Mesenteric fat pad (tissue), 1 donor: Measurements from ENCODE around the gene ADGRG6. TPM values are rescaled to one million over a fixed set of nuclear protein-coding genes. Genes with fewer than 3 reads are reported as not detected.

Source experiments
- DNase-seq: peaks from one replicate; pipeline ENCODE4 v3.0.0-alpha.2; 2020; ENCODE audit warnings: low spot score
- total RNA-seq: library from RNA; stranded (reverse); fragmentation: NEBNext Ultra II Directional; extraction: Animal tissue kit (Norgen Biotek cat#: 25700); gene quantifications from one replicate; pipeline ENCODE4 v1.2.1, GENCODE V29; 2021
- donor health status: DM: yes; HTN: yes; CAD: no.

Gene ADGRG6
- total RNA-seq, 1 donor from 2014 or later: 8.0 TPM

DNA sequence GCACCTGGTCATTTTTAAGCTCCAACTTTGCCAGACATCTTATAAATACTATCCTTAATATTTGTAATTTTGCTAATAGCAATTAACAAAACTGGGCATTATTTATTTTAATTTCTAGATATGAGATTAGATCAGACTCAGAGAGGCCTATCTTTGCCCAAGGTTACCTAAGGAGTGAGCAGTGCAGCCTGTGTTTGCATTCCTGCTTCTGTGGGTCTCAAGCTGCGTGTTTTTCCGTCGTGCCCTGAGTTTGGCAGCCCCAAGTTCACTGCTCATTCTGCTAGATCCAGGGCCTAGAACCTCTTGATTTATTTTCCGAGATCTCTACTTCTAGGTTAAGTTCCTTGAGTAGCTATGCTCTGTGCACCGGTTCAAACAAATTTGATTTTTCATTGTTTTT is 11.0 kb upstream of the ADGRG6 start:
- DNase-seq: no peak

DNA sequence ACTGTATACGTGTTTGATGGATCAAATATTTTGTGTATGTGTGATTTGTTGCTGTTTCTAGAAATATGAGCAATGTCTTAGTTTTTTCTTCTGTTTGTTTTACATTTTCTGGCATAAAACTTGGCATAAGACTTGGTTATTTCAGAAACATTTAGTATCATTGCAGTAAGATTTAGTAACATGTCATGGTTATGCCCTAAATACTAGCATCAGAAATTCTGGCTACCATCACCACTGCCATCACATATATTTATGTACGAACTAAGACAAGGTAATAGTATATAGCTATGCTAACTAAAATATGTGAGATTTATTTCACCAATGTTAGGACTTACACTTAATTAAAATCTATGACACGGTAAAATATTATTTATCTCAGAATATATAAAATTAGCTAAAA is 10.3 kb upstream of the ADGRG6 start:
- DNase-seq: no peak

DNA sequence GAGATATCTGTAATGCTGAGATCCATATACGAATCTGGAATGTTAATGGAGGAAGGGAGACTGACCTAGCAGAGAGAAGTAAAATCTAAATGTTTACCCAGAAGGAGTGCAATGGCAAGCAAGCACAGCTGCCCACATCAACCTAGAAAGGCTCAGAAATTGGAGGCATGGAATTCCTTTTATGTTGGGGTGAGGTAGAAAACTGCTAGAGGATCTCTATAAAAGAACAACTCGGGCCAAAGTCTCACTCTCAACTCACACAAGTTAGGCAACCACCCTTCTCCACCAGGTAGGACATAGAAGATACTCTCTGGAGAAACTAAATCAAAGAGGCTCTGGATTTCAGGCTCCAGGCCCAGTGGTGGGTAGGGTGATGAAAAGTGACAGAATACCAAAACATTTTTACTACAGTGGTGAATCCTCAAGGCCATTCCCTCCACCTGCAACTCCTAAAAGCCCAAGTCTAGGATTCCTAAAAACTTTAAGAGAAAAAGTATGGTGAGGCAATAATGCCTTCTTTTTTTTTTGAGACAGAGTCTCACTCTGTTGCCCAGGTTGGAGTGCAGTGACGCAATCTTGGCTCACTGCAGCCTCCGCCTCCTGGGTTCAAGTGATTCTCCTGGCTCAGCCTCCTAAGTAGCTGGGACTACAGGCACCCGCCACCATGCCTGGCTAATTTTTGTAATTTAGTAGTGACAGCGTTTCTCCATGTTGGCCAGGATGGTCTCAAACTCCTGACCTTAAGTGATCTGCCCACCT is 9.5 kb upstream of the ADGRG6 start:
- no peak for DNase-seq

DNA sequence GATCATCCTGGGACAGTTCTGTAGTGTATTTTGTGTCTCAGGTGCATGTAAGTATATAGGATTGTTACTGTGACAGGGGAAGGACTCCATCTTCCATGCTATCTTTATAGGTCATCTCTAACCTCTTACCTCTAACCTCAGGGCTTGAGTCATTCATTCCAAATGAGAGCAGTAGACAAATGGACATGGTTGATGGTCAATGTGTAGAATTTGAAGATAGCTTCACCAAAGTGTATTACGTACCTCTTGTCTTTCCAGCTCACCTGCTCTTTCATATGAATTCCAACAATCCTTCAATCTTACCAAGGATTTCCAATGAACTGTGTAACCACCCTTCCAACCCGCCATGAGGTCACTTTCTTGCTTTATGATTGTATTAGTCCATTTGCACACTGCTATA is 8.7 kb upstream of the ADGRG6 start:
- DNase-seq: no peak

DNA sequence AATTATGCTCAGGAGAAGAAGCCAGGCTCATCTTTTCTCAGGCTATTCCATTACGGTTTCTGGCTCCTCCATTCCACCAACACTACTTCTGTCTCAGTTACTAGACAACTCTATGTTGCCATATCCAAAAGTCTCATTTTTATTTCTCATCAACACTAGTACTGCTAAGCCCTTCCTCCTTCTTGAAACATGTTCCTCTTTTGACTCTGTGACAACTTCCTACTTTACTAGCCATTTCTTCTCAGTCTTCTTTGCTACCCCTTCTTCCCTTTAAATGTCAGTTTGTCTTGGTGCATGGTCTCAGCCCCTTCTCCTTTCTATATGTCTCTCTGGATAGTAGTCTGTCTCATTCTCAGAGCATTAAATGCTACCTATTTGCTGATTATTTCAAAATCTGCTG is 7.1 kb upstream of the ADGRG6 start:
- no peak for DNase-seq

DNA sequence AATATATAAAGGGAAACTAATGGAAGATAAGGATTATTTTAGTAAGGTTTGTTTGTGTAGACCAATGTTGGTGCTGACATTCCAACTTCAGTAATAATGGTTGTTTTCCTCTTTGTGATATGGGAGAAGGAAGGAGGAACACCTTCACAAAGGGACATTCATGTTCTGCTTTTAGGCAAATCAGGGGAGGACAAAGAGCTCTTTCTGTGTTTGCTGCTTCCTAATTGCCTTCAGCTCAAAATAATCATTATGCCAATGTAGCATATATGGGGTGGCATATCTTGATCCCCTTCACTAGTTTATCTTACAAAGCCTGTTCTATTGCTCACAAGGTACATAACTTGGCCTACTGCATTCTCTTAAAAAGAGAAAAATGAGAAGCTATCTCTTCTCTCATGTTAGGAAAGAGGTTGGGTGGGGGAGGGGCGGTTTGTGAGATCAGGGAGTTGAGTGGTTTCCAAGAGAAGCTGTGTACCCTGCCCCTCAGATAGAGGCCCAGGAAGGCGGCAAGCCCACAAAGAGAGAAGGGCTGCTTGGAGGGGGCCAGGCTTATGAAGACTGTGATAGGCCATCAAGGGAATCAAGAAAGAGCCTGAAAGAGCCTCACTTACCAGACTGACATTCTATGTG is 4.7 kb upstream of the ADGRG6 start:
- no peak for DNase-seq

DNA sequence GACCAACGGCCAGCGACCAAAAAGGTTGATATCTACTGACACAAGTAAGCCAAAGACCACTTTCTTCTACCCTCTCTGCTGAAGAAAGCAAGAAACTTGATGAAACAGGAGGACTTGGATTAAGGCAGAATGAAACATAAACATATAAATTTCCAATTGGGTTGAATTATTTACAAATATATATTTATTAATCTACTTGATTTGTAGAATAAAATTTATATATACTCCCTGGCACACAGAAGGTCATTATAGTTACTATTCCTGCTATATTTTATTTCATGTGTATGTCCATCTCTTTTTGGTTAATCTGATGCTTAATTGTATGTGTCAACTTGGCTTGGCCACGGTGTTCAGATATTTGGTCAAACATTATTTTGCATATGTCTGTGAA is 4.2 kb upstream of the ADGRG6 start:
- no peak for DNase-seq

DNA sequence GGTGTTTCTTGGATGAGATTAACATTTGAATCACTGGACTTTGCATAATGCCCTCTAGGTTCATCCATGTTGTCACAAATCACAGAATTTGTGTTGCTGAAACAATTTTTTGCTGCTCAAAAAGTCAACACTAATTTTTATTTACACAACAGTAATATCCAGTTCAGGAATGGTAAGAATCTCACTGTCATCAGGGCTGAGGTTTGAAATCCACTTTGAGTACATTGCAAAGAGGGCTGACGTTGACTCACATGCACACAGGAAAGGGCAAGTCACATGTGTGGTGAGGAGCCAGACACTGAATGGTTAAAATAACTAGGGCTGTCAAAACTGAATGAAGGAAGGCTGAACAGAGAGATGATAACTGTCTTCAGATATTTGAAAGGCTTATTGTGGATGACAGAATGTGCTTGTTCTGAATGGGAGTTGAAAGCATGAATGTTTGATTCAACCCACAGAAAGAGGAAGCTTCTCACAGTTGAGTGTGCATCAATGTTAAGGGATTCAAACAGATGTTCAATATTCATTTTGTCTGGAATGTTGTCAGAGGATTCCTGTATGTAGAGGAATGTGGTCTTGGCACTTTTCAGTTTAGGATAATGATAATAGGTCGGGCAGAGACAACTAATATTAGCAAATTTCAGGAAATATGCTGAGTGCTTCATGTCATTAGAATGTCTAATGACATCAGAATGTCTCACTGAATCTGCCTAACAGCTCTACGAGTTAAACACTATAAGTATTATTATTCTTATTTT is 3.6 kb upstream of the ADGRG6 start:
- DNase-seq: no peak

DNA sequence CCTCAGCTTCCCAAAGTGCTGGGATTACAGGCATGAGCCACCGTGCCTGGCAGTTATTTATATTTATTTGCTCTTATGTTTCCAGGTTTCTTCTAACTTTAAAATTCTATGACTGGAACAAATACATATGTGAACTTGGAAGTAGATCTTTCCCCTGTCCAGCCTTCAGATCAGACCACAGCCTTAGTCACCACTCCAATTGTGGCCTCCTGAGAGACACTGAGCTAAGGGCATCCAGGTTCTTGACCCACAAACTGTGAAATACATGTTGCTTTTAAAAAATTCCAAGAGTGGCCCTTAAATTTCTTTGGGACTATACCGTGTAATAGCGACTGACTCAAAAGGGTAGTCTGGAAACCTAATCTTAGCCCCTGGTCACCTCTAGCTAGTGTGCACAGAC is 1.5 kb upstream of the ADGRG6 start:
- no peak for DNase-seq

DNA sequence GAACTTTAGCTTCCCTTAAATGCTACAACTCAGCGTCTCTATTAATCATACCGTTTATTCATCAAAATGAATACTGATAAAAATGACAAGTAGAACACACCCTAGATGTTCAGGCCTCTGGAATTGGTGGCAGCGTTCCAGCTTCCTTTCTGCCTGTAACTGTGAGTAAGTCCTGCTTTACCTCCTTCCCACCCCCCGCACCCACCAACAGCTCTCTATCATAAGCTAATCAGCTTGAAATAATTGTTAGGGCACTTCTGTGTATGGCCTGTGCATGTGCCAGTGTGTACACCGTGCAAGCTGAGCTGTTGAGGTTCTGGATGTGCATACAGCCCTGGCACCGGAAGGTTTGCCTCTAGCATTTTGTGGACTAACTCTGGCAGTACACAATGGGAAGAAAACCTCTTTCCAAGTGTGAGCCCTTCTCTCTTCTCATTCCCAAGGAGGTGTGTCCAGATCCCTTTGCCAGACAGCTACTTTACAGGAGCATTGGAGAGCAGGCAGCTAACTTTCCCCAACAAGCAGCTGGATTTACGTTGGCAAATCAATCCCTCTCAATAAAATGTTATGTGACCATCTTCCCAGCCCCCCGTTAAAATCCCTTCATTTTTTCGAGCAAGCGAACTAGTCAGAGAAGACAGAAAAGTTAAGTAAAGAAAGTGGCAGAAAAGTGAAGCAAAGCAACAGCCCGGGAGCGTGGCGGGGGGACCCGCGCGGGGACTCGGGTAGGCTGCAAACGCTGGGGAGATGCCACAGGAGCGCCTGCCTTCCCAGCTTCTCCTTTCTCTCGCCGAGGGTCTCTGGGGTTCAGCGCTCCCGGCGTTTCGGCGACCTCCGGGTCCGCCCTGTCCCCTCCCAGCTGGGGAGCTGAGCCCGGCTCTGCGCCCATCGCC is 803 bp upstream of the ADGRG6 start:
- DNase-seq: no peak

DNA sequence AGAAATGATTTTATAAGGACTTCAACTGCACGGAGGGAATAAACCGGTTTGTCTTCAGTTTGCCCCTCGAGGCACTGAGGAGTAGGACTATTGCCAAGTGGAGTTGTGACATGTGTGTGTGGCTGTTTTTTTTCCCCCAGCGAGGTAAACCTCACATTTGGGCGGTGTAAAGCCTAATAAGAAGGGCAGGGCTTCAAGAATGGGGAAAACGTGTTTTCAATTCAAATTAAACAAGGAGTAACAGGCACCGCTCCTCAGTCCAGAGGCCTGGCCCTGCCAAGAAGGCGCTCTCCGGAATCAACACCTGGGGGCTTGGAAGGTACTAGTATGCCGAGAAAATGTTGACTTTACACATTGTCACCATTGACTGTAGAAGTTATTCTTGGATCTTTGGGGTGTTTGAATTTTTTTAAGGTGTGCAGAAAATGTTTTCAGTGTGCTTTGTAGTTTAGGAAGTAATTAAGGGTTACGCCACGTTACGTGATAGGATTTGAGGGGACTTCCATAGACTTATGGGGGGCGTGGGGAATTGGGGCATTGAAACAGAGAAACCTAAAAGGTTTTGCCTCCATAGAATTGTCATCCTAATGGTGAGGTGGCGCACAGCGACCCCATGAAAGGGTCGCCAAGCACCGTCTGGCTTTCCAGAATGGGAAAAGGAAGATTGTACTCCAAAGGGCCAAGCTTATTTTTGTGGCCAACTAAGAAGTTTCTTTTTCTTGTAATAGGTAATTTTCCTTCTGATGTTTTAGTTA is 791 bp downstream of the ADGRG6 start:
- DNase-seq: no peak

DNA sequence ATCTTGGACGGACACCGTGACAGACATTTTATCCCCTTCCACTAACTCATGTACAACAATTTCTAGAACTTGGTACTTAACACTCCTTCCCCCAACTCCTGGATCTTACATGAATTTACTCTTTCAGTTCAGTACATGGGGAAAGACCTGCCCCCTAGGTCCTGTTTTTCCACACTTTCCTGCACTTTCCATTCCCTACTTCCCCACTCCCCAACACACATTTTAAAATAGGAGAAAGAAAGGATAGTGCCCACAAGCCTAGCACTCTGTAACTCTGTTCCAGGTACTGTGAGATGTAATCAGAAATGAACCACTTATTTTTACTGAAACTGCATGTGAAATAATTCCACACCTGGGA is 1.3 kb downstream of the ADGRG6 start:
- DNase-seq: no peak

DNA sequence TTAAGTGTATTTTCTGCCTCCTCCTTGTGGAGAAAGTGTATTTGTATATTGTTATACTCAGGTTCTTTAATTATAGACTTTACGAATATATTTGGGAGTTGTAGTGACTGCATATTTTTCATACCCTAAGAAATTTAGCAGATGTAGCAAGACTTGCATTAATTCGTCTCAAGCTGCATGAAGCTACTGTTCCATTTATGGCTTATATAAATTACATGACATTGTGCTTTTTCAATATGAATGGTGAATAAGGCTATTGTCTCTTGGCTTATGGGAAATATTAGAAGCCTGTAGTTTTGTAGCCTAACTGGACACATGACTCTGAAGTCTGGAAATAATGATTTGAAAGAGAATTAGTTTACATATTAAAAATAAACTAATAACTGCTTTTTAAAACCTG is 2.4 kb downstream of the ADGRG6 start:
- DNase-seq: no peak

DNA sequence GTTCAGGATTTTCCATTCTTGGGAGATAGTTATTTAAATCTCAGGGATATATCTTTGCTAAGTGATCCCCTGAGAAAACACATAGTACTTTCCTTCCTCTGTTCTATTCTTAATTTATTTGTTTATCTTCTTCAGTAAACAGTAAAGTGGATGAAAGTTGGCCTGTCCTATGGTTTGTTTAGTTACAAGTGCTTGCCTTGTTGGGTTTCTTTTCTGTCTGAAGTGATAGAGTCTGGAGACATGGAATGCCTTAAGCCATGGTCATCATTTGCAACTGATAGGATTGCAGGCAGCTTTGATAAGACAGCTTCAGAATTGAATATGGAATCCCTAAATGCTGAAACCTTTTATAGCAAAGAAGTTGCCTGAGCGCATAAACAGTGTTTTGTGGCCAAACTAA is 4.9 kb downstream of the ADGRG6 start:
- no peak for DNase-seq

DNA sequence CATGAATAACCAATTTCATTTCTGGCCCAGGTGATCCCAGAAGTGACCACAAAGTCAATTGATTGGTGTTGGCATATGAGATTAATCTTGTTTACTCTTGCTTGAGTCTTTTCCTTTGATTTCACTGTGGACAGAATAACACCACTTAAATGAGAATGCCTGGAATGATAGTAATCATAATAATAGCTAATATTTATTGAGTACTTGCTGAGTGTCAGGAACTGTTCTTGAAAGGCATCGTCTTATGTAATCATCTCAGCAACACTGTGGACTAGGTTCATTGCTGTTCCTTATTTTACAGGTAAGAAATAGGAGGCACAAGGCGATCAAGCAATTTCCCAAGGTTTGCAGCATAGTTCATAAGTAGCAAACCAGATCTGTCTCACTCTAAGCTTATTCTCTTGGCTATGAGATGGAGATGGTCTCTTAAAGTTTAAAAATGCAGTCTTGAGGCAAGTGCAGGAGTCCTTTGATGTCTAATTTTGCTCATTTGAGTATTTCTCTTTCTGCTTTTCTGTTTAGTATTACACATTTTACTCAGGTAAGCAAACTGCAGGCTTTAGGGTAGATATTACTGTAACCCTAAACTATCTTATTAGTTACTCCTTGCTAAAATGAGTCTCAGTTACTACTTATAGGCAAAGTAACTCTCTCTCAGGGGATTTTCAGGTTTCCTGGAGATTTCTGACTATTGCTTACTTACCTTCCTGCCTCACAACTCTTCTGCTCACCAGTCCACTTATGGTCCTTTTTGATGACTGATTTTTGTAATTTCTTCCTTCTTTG is 6.3 kb downstream of the ADGRG6 start:
- DNase-seq: no peak

DNA sequence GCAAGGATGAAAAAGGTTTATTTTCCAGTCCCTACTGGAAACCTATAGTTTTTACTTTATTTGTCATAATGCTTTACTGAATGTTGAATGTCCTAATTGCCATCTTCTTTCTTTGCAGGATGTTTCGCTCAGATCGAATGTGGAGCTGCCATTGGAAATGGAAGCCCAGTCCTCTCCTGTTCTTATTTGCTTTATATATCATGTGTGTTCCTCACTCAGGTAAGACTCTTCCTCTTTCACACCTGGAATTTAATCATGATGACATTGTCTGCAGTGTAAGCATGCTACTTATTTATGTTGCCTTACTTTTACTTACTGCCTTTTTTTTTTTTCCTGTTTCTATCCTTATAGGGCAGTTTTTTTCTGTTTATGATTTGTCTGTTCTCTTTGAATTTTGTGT is 7.6 kb downstream of the ADGRG6 start:
- DNase-seq: no peak

DNA sequence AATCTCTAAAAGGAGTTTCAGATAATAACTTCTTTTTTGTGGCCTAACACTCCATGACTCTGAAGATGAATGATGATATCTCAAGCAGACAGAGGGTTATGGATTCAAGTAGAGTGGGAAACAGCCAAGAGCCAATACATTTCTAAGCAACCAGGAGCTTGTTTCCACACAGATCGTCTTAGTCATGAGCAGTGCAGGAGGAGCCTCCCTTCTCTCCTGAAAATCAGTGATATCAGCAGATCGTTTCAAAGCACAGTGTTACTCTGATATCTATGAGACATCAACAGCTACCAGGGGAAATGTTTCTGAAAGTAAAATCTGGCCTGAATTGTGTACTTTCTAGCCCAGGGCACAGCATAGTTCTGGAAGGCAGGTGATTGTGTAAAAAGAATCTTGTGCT is 11.5 kb downstream of the ADGRG6 start:
- DNase-seq: no peak

DNA sequence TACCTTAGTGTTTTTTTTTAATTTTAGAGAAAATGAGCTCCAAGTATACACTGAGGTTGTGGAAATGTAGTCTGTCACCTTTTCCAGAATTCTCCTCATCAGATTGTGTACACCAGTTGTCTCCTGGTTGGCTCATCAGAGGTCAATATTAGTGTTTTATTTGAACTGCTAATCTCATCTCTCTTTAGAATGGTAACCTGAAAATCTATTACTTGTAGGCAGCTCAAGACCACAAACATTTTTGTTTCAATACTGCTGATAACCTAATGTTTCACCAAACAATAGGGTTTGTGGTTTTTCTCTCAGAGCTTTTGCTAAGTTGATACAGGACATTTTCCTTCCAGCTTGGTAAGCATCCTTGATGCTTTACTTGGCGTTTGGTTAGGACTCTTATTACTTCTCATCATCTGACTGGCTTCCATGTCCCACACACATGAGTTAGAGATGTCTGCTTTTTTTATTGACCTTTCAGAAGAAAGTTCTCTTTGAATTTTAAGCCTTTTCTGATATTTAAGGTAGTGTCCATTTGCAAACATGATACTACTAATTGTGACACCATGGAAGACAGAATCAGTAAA is 15.1 kb downstream of the ADGRG6 start:
- no peak for DNase-seq

DNA sequence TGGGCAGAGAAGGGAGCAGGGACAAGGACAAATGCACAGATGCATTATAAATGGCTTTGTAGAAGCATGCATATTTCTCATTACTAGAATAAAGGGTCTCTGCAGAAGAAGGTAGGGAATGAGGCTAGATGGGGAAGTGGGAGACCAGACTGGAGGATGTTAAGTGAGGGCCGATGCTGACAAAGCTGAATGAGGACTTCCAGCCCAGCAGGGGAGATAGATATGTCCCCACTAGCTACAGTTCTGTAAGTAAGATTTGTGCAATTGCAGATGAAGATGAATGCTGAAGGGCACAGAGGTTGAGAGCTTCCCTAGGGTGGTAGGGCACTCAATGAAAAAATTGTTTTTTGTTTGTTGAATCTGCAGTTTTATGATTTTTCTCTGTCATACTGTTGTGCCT is 16.9 kb downstream of the ADGRG6 start:
- no peak for DNase-seq

DNA sequence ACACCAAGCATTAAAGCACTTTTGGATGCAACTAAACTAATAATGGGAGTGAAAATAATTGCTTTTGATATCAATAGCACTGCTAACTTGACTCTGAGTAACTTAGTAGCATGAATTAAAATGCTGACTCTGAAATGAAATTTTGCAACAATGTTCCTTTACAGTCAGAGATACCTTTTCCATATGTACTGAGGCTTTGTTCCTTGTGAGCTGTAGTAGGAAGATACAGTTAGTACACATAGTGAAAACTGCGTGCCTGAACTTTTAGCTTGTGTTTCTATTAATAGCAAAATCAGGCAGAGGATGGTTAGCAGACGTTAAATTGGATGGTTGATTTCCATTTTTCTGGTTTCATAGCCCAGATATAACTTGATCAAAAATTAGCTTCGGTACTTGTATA is 18.6 kb downstream of the ADGRG6 start:
- DNase-seq: no peak
